HG02623 (cell line): ENCODE data around the gene CSH1.
"Not testable (repeated sequence)": the region's sequence is repeated elsewhere in the genome, so short reads cannot be mapped to it uniquely, and the experiment has no call there.

Source experiments
- ATAC-seq: cut with Tn5 transposase; IDR thresholded peaks from one replicate; pipeline ENCODE4 v1.9.1; 2021; ENCODE audit warnings: moderate library complexity; ENCODE audit not compliant: unreplicated experiment

CSH1 gene

DNA sequence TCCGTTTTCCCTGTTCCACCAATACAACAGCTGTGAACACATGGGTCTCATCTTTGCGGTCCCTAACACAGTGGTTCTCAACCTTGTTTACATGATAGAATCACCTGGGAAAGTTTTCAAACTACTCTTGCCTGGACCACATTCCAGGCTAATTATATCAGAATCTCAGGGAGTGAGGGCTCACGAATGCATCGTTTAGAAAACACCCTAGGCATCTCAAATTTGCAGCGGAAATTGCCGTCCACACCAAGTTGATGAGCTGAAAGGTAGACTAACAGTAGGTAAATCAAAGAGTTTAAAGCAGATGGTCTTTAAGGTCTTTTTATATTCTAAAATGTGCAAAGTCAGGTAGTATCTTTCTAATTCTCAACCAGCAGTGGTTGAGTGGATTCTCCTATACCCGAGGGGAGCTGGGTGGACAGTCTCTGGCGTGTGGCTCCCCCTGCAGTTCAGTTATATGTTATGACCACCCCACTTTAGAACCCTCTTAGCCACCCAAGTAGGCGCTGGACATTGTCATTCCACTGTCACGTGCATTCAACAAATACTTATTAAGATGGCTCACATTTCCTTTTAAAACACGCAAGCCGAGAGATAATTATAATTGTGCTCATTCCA is 10.9 kb upstream of the CSH1 start:
- not testable (repeated sequence) for ATAC-seq

DNA sequence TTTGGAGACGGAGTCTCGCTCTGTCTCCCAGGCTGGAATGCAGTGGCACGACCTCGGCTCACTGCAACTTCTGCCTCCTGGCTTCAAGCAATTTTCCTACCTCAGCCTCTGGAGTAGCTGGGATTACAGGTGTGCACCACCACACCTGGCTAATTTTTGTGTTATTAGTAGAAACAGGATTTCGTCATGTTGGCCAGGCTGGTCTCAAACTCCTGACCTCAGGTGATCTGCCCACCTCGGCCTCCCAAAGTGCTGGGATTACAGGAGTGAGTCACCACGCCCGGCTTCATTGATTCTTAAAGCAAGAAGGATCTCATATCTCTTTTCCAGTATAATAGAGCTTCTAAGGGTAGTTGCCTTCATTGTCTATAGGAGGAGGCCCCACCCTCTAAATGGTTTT is 8.4 kb upstream of the CSH1 start:
- not testable (repeated sequence) for ATAC-seq

DNA sequence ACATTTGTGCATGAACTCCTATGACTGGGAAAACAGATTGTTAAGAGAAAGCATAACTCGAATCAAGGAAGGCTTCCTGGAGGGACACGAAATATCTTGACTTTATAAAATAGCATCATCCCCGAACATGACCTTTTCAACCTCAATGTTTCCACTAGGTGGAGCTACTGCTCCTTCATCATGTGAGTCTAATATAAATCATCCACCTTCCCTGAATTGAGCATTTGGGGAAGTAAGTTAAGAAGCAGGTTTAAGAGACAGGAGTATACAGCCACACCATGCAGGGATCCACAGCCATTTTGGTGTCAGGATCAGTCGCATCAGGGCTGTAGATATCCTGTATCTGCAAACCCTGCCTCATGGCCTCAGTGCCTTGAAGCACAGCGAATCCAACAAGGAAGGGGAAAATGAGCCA is 7.4 kb upstream of the CSH1 start:
- ATAC-seq: not testable (repeated sequence)

DNA sequence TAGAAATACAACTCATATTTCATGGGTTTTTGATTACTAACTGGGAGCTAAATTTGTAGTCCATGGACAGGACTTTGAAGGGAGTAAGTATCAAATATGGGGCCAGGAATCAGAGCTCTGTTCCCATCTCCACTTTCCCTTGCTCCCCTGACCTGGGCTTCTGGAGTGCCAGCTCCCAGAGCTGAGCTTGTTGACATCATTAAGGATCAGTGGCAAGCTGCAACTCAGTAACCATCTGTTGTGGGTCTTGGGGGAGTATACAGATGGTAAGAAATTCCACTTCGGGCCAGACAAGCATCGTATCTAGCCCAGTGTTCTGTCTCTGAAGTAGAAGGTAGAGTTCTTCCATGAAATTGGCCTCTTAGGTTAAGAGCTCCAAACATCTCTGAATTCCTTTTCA is 5.6 kb upstream of the CSH1 start:
- ATAC-seq: not testable (repeated sequence)

DNA sequence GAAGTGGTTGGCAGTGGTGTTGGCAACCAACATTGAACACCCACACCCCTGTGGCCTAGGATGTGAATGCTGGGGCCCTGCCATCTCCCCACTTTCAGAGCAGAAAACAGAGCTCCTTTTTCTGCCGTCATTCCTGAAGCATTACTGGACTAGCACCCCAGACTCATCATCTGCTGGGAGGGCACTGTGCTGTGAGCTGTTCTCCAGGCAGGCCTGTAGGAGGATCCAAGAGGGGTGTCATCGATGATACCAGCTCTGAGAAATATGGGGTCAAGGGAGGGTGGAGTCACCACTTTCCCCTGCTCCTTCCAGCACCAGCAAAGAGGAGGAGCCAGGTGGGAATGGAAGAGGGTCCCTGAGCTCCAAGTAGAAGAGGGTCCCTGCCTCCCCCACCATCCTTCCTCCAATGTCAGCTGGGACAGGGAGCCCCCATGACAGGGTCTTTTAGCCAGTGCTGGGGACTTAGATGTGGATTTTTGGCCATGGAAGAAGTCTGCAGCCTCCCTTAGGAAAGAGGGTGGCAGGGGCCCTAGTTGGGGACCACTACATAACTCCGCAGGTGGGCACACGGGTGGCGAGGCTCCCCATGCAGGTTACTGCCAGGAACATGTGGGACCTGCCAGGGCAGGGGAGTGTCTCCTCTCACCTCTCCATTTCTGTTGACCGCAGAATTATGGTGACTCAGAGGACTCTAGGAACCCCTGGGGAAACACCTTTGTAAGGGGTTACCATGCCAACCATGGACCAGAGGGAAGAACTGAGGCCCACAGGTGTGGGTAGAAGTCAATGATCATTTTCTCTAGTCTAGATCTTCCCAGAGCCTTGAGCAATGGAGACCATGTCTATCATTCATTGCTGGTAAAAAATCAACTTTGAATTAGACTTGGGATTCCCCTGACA is 2.8 kb upstream of the CSH1 start:
- not testable (repeated sequence) for ATAC-seq

DNA sequence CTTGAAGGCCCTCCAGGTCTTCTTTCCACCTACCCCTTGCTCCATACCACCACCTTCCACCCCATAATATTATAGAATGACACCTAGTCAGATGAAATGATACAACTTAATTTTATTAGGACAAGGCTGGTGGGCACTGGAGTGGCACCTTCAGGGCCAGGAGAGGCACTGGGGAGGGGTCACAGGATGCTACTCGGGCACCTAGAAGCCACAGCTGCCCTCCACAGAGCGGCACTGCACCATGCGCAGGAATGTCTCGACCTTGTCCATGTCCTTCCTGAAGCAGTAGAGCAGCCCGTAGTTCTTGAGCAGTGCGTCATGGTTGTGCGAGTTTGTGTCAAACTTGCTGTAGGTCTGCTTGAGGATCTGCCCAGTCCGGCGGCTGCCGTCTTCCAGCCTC is 1.6 kb downstream of the CSH1 start:
- not testable (repeated sequence) for ATAC-seq

DNA sequence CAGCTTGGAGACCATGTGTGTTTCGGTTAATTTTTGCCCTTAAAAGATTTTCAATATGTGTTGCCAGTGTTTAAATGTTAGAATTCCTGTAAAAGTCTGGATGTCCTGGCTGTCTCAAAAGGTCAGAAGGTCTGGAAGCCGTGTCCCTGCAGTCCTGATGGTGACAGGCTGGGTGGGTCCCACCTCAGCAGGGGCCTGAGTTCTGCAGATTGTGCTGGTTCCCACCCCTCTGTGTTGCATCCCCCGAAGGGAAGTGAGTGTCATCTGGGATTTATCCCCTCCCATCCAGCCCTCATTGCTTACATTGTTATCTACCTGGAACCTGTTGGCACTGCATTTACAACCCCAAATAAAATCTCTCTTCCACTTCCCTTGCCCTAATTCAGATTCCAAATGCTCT is 2.4 kb downstream of the CSH1 start:
- ATAC-seq: not testable (repeated sequence)

DNA sequence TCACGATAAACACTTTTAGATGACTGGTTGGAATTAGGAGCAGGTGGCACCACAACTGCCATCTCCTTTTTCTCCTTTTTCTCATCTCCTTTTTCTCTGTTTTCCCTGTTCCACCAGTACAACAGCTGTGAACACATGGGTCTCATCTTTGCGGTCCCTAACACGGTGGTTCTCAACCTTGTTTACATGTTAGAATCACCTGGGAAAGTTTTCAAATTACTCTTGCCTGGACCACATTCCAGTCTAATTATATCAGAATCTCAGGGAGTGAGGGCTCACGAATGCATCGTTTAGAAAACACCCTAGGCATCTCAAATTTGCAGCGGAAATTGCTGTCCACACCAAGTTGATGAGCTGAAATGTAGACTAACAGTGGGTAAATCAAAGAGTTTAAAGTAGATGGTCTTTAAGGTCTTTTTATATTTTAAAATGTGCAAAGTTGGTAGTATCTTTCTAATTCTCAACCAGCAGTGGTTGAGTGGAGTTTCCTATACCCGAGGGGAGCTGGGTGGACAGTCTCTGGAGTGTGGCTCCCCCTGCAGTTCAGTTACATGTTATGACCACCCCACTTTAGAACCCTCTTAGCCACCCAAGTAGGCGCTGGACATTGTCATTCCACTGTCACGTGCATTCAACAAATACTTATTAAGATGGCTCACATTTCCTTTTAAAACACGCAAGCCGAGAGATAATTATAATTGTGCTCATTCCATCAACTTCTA is 3.9 kb downstream of the CSH1 start:
- not testable (repeated sequence) for ATAC-seq

DNA sequence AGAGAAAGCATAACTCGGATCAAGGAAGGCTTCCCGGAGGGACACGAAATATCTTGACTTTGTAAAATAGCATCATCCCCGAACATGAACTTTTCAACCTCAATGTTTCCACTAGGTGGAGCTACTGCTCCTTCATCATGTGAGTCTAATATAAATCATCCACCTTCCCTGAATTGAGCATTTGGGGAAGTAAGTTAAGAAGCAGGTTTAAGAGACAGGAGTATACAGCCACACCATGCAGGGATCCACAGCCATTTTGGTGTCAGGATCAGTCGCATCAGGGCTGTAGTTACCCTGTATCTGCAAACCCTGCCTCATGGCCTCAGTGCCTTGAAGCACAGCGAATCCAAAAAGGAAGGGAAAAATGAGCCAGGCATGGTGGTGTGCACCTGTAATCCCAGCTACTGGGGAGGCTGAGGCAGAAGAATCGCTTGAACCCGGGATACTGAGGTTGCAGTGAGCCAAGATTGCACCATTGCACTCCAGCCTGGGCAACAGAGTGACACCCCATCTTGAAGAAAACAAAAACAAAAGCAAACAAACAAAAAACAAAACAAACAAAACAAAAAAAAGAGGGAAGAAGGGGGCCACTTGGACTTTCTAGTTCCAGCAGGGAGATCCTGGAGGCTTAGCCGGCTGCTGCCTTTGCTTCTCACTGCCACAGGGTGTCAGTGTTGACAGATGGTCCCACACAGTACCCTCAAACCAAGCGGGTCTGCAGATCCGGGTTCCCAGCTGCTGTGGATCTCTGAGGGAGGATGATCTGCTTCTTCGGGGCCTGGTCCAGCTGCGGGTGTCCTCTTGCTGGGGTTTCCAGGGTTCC is 7.1 kb downstream of the CSH1 start:
- ATAC-seq: not testable (repeated sequence)

DNA sequence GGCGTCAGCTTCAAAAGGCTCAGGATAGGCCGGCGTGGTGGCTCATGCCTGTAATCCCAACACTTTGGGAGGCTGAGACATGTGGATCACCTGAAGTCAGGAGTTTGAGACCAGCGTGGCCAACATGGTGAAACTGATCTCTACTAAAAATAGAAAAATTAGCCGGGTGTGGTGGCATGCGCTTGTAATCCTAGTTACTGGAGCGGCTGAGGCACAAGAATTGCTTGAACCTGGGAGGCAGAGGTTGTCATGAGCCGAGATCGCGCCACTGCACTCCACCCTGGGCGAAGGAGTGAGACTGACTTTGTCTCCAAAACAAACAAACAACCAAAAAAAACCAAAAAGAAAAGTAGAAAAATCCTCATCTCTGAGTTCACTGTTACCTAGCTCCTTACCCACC is 11.3 kb downstream of the CSH1 start:
- not testable (repeated sequence) for ATAC-seq

DNA sequence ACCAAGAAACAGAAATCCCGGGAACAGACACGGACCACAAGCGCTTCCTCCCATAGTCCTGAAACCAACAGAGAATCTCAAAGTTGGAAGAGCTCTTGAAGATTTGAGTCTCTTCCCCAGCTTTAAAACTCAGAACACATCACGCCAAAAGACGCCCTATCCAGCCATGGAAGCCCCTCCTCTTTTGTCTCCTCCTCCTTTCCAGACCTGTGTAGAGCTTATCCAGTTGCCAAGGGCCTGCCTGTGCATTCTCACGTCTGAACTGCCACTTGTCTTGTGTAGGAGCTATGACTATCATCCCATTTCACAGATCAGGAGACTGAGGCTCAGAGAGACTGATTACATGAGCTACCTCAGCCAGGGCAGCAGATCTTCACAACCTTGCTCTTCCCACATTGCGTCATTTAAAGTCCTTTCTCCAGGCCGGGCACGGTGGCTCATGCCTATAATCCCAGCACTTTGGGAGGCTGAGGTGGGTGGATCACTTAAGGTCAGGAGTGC is 13.7 kb downstream of the CSH1 start:
- ATAC-seq: not testable (repeated sequence)

DNA sequence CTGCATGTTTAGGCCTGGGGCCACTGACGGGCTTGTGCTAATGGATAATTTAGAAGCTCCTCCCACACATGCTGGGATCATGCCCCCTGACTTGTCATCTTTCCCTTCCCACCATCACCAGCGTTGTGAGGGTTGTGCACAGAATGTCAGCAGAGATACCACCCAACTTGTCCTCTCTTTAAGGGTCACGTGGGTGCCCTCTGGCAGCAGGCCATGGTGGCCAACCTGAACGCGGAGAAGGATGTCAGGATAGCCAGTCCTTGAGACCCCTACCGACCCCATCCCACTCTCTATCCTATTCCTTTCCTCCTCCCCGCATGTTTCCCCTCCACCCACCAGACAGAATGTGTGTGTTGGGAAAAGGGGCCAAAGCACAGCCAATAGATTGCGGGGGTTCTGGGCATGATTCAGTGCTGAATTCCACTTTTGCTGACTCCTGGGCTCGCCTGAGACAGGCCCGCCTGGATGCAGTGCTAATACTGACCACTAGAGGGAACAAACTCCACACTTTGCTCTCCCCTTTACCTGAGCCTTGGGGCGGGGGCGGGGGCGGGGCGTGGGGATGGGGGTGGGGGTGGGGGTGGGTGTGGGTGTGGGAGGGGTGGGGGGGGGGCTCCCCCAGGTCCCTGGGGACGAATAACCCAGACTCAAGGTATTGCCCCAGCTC is 14.3 kb downstream of the CSH1 start, which contains the start of gene GH2:
TSS of gene GH2 (minus strand) at position 10 of the 667 bp plus-strand sequence. CDS start 143 bp downstream, outside the sequence.
- no peak for ATAC-seq

DNA sequence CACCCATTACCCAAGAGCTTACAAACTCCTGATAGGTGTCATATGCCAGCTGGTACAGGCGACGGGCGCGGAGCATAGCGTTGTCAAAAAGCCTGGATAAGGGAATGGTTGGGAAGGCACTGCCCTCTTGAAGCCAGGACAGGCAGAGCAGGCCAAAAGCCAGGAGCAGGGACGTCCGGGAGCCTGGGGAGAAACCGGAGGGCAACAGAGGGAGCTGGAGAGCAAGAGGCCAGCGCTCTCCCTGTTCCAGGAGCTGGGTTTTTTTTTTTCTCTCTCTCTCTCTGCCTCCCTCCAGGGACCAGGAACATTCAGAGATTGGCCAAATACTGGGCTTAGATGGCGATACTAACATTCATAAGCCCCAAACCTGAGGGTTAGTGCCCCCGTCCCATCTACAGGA is 15.0 kb downstream of the CSH1 start:
- not testable (repeated sequence) for ATAC-seq

DNA sequence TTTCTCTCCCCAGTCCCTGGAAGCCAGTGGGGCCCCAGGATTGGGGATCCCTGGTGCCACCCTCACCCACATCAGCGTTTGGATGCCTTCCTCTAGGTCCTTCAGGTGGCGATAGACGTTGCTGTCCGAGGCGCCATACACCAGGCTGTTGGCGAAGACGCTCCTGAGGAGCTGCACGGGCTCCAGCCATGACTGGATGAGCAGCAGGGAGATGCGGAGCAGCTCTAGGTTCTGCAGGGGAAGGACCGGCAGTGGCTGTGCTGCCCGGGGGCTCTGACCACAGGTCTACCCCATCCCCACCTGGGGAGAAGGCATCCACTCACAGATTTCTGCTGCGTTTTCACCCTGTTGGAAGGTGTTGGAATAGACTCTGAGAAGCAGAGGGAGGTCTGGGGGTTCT is 15.7 kb downstream of the CSH1 start:
- ATAC-seq: no peak

DNA sequence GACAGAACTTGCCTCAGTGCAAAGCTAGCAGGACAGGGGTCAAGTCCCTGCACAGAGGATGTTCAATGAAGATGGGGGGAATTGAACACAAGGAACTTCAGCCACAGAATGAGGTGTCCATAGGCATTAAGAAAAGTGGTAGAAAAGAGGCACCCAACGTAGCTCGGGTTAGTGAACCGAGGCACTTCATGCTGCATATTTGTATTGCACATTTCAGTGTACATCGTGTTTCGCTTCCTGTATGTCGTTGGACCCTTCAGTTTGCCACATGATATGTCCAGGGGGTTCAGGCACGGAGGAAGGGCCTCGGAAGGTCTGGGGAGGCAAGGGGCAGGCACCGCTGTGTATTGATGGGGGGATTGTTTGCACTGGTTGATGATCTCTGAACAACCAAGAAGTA is 18.0 kb downstream of the CSH1 start:
- not testable (repeated sequence) for ATAC-seq

DNA sequence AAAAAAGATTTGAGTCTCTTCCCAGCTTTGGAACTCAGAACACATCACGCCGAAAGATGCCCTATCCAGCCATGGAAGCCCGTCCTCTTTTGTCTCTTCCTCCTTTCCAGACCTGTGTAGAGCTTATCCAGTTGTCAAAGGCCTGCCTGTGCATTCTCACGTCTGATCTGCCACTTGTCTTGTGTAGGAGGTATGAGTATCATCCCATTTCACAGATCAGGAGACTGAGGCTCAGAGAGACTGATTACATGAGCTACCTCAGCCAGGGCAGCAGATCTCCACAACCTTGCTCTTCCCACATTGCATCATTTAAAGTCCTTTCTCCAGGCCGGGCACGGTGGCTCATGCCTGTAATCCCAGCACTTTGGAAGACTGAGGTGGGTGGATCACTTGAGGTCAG is 21.7 kb downstream of the CSH1 start:
- not testable (repeated sequence) for ATAC-seq

DNA sequence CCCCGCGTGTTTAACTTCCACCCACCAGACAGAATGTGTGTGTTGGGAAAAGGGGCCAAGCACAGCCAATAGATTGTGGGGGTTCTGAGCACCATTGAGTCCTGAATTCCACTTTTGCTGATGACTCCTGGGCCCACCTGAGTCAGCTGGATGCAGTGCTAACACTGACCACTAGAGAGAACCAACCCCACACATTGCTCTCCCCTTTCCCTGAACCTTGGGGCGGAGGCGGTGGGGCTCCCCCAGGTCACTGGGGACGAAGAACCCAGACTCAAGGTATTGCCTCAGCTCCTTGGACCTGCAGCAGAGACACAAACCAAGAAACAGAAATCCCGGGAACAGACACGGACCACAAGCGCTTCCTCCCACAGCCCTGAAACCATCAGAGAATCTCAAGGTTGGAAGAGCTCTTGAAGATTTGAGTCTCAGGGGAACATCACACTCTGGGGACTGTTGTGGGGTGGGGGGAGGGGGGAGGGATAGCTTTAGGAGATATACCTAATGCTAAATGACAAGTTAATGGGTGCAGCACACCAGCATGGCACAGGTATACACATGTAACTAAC is 22.2 kb downstream of the CSH1 start:
- ATAC-seq: not testable (repeated sequence)

DNA sequence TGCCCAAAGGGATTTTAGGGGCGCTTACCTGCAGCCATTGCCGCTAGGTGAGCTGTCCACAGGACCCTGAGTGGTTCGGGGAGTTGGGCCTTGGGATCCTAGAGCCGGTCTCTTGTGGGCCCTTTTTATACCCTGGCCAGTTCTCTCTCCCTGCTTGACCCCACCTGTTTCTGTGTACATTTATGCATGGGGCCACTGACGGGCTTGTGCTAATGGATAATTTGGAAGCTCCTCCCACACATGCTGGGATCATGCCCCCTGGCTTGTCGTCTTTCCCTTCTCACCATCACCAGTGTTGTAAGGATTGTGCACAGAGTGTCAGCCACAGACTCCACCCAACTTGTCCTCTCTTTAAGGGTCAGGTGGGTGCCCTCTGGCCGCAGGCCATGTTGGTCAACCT is 22.8 kb downstream of the CSH1 start, which contains the start of gene CSH2:
TSS of gene CSH2 (minus strand) at position 101 of the 400 bp plus-strand sequence. CDS start at position 38, 63 bp downstream.
- ATAC-seq: not testable (repeated sequence)

DNA sequence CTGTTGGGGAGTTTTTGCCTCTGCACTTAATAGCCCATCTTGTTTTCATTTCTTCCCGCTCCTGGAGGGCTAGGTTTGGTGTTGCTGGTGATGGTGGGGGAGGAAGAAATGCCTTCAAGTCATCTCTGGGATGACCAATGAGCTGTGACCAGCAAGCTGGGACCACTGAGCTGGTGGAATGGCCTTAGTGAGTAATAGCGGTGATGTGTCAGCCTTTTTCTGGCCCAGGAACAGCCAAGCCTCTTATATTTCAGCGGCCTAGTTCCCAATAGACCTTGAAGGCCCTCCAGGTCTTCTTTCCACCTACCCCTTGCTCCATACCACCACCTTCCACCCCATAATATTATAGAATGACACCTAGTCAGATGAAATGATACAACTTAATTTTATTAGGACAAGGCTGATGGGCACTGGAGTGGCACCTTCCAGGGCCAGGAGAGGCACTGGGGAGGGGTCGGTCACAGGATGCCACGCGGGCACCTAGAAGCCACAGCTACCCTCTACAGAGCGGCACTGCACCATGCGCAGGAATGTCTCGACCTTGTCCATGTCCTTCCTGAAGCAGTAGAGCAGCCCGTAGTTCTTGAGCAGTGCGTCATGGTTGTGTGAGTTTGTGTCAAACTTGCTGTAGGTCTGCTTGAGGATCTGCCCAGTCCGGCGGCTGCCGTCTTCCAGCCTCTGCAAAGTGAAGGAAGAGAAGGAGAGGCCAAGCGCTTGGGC is 24.6 kb downstream of the CSH1 start:
- not testable (repeated sequence) for ATAC-seq
